Measurements from ENCODE around the gene MYO1C.

DNA sequence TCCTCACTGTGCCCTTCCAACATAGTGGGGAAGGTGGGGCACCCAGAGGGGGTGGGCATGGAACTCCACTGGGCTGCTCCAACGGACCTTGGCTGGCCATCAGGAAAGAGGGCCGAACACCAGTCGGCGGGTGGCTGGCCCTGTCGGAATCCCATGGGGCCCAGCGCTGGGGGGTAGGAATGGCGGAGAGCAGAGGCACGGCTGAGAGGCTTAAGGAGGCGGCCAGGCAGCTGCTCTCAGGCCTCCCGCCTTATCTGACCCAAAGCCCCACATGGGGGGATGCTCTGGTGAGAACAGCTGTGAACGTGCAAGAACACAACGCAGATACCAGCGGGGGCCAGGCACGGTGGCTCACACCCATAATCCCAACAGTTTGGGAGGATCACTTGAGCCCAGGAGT lies 4.4 kb upstream of the MYO1C start:
- TF ChIP-seq CTCF (IDR thresholded peaks at IDR 0.05) (no peak), POLR2A (IDR thresholded peaks at IDR 0.05) (no peak)
